Measurements from ENCODE around the gene TSSK3. TPM values are rescaled to one million over a fixed set of nuclear protein-coding genes. Genes with fewer than 3 reads are reported as not detected.
A peak's percentile ranks its signal among the peaks of the same experiment; 100 is the strongest.

The TSSK3 gene
- total RNA-seq, 4 donors from 2014 or later, result 0.86 to 2.7 (median 1.3) TPM; not detected in 1

DNA sequence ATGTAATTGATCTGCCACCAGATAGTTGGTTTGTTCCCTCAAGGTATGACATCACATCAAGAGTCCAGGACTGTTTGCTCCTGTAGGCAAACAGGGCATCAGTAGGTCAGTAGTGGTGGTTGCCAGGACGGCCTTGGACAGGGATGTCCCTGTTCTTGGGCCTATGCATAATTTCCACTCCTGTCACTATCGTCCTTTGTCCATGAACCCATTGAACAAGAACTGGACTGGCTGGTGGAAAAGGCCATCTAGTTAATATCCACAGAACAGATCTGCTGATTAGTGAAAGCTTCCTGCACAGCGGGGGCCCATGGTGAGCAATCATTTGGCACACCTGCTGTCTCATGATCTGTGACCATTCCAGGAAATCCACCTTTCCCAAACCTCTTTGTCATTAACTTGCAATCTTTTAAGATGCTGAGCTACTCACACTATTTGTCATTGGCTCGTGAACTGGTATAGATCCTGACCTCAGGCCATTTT is 44.3 kb downstream of the TSSK3 start:
- H3K4me3 ChIP-seq, result no peak overlapping the region
- peak in 1 of 2 donors; percentile 26 for DNase-seq (ENCODE audit: low spot score in 2 of 2)
- no peak for TF ChIP-seq EP300 (IDR thresholded peaks at IDR 0.05)
- TF ChIP-seq CTCF (IDR thresholded peaks at IDR 0.05), result no peak
- no peak for TF ChIP-seq POLR2A (IDR thresholded peaks at IDR 0.05)
- TF ChIP-seq POLR2AphosphoS5 (IDR thresholded peaks at IDR 0.05), result no peak
- WGBS, result 88% methylated on average over 4 of the region's 4 CpGs
- no peaks in the 10 kb centered on the region for H3K9me3 ChIP-seq
- no peaks in the 10 kb centered on the region for H3K36me3 ChIP-seq
- no peaks in the 10 kb centered on the region for H3K4me1 ChIP-seq
- H3K27ac ChIP-seq, result no peak overlapping the region
- no peaks in the 10 kb centered on the region for H3K27me3 ChIP-seq

DNA sequence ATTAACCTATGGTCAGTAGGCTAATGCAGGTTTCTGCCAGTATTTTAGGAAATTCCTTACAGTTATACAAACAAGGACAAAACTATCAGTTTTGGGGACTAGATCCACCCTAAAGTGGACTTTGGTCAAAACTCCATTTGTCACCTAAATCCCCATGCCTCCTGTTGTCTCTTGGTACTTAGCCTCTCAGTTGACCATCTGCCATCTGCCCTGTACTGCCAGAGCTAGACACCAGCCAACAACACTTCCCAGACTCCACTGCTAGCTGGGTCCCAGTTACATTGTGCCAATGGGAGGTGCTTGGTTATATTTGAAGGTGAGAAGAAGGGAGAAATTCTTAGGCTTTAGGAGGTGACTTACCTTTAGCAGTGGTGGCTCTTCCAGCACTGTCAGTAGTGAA is 48.9 kb downstream of the TSSK3 start:
- no peaks in the 10 kb centered on the region for H3K36me3 ChIP-seq
- H3K9me3 ChIP-seq, result no peaks in the 10 kb centered on the region
- no peaks in the 10 kb centered on the region for H3K4me1 ChIP-seq
- no peaks in the 10 kb centered on the region for H3K27me3 ChIP-seq
- H3K27ac ChIP-seq, result no peak overlapping the region
- TF ChIP-seq CTCF (IDR thresholded peaks at IDR 0.05) (no peak), EP300 (IDR thresholded peaks at IDR 0.05) (no peak), POLR2A (IDR thresholded peaks at IDR 0.05) (no peak), POLR2AphosphoS5 (IDR thresholded peaks at IDR 0.05) (no peak)
- H3K4me3 ChIP-seq, result no peak overlapping the region
- no peak for DNase-seq (ENCODE audit: low spot score in 2 of 2)

GRCh38 chr1:32413507-32414185 is 51.3 kb downstream of the TSSK3 start:
- no peak overlapping the region for H3K4me3 ChIP-seq
- peak in 1 of 2 donors; percentile 79 for DNase-seq (ENCODE audit: low spot score in 2 of 2)
- 56% methylated on average over 10 of the region's 10 CpGs for WGBS

More at GRCh38 chr1:32413507-32414185, 51.3 kb downstream of the TSSK3 start:
- Histone ChIP-seq H3K4me1 (no peaks in the 10 kb centered on the region), H3K27me3 (no peaks in the 10 kb centered on the region), H3K9me3 (no peaks in the 10 kb centered on the region), H3K27ac (no peak overlapping the region), H3K36me3 (no peaks in the 10 kb centered on the region)
- no peak for TF ChIP-seq POLR2AphosphoS5 (IDR thresholded peaks at IDR 0.05)
- no peak for TF ChIP-seq EP300 (IDR thresholded peaks at IDR 0.05)
- peak; percentile 33 to 63 for TF ChIP-seq CTCF (IDR thresholded peaks at IDR 0.05)
- no peak for TF ChIP-seq POLR2A (IDR thresholded peaks at IDR 0.05)

Other genes starting within 250 kb of the TSSK3 start
- 10 to 100 TPM; 50.0 to 72.0 (median 56.3) TPM for gene TXLNA, start 182.9 kb upstream of the TSSK3 start, total RNA-seq
- gene CCDC28B, start 161.9 kb upstream of the TSSK3 start, total RNA-seq, result 1 to 10 TPM in 3 of 4 donors, under 1 TPM in 1; 0.72 to 3.5 (median 2.0) TPM
- gene IQCC, start 156.9 kb upstream of the TSSK3 start, total RNA-seq, result 1 to 10 TPM; 1.7 to 4.4 (median 3.7) TPM
- gene DCDC2B, start 153.4 kb upstream of the TSSK3 start, total RNA-seq, result not detected
- 10 to 100 TPM in 2 of 4 donors, 1 to 10 TPM in 2; 7.7 to 18.7 (median 12.6) TPM for gene TMEM234, start 140.2 kb upstream of the TSSK3 start, total RNA-seq
- 100 to 1,000 TPM in 3 of 4 donors, 10 to 100 TPM in 1; 98.8 to 211 (median 178) TPM for gene EIF3I, start 140.1 kb upstream of the TSSK3 start, total RNA-seq
- 1 to 10 TPM in 2 of 4 donors, not detected in 2; 1.5 TPM for gene FAM167B, start 115.3 kb upstream of the TSSK3 start, total RNA-seq
- gene LCK, start 111.3 kb upstream of the TSSK3 start, total RNA-seq, result 1 to 10 TPM in 2 of 4 donors, under 1 TPM in 2; 0.26 to 3.9 (median 1.4) TPM
- 10 to 100 TPM; 34.4 to 52.9 (median 40.2) TPM for gene HDAC1, start 70.5 kb upstream of the TSSK3 start, total RNA-seq
- gene MARCKSL1, start 26.3 kb upstream of the TSSK3 start, total RNA-seq, result 10 to 100 TPM; 12.8 to 25.1 (median 19.3) TPM
- gene FAM229A, start 54 bp upstream of the TSSK3 start, total RNA-seq, result 10 to 100 TPM in 3 of 4 donors, 1 to 10 TPM in 1; 4.4 to 41.8 (median 16.3) TPM
- gene BSDC1, start 31.9 kb downstream of the TSSK3 start, total RNA-seq, result 100 to 1,000 TPM in 3 of 4 donors, 10 to 100 TPM in 1; 96.0 to 140 (median 120) TPM
- under 1 TPM in 1 of 4 donors, not detected in 3; 0.08 TPM for gene ZBTB8B, start 102.5 kb downstream of the TSSK3 start, total RNA-seq
- gene ZBTB8A, start 176.9 kb downstream of the TSSK3 start, total RNA-seq, result 1 to 10 TPM; 2.3 to 3.4 (median 3.1) TPM